Tongue (tissue), 2 donors: ENCODE measurements around the gene GNB1. TPM values are rescaled to one million over a fixed set of nuclear protein-coding genes. Genes with fewer than 3 reads are reported as not detected.
"Not testable (repeated sequence)": the region's sequence is repeated elsewhere in the genome, so short reads cannot be mapped to it uniquely, and the experiment has no call there.

ENCODE experiments used
- DNase-seq: peaks from one replicate; pipeline ENCODE4 v3.0.0-alpha.2; 2015
- total RNA-seq: library from RNA; depleted of rRNA; stranded (reverse); fragments of >200 nt; gene quantifications from one replicate; pipeline ENCODE4 v1.2.3, GENCODE V29; 2014

The GNB1 gene
- total RNA-seq, 1 donor from 2014 or later, result 92.3 TPM

GRCh38 chr1:1738799-1739337, 152.0 kb downstream of the GNB1 start:
- not testable (repeated sequence) for DNase-seq

- not testable (repeated sequence) for DNase-seq
Measured at GRCh38 chr1:1737675-1738590, 153.0 kb downstream of the GNB1 start.

Other genes starting within 250 kb of the GNB1 start
- gene CDK11B, start 232.1 kb downstream of the GNB1 start, total RNA-seq, result 12.2 TPM
- gene SLC35E2B, start 198.3 kb downstream of the GNB1 start, total RNA-seq, result 36.9 TPM
- 17.5 TPM for gene CDK11A, start 166.7 kb downstream of the GNB1 start, total RNA-seq
- 39.3 TPM for gene NADK, start 112.6 kb downstream of the GNB1 start, total RNA-seq
- 108 TPM for gene CALML6, start 24.2 kb upstream of the GNB1 start, total RNA-seq
- gene TMEM52, start 28.2 kb upstream of the GNB1 start, total RNA-seq, result 25.6 TPM
- gene CFAP74, start 112.7 kb upstream of the GNB1 start, total RNA-seq, result 0.62 TPM
- gene GABRD, start 128.3 kb upstream of the GNB1 start, total RNA-seq, result 0.82 TPM
- gene PRKCZ, start 159.3 kb upstream of the GNB1 start, total RNA-seq, result 9.9 TPM